HG02981 (cell line): ENCODE data around the gene SEC14L2.
"Not testable (repeated sequence)": the region's sequence is repeated elsewhere in the genome, so short reads cannot be mapped to it uniquely, and the experiment has no call there.

Experiments
- ATAC-seq: cut with Tn5 transposase; IDR thresholded peaks from one replicate; pipeline ENCODE4 v1.9.1; 2021; ENCODE audit warnings: mild to moderate bottlenecking, moderate library complexity; ENCODE audit not compliant: unreplicated experiment

The SEC14L2 gene

GRCh38 chr22:30373331-30374325 lies 23.2 kb upstream of the SEC14L2 start:
- no peak for ATAC-seq

GRCh38 chr22:30375312-30375849 lies 21.4 kb upstream of the SEC14L2 start:
- ATAC-seq = no peak

- ATAC-seq = no peak
Measured at GRCh38 chr22:30380011-30380410, 16.8 kb upstream of the SEC14L2 start.

GRCh38 chr22:30381264-30381663 lies 15.6 kb upstream of the SEC14L2 start:
- no peak for ATAC-seq

GRCh38 chr22:30382340-30382739 lies 14.5 kb upstream of the SEC14L2 start:
- ATAC-seq = no peak

- ATAC-seq = no peak
Measured at GRCh38 chr22:30383061-30383460, 13.8 kb upstream of the SEC14L2 start.

- no peak for ATAC-seq
Measured at GRCh38 chr22:30385942-30386341, 10.9 kb upstream of the SEC14L2 start.

- ATAC-seq = no peak
Measured at GRCh38 chr22:30386608-30386959, 10.2 kb upstream of the SEC14L2 start.

- peak; percentile 71 for ATAC-seq
Measured at GRCh38 chr22:30386960-30387827, 9.6 kb upstream of the SEC14L2 start, which contains the start of gene RNF215. RNF215 (minus strand) TSS chr22:30387411; CDS start chr22:30387313, 98 bp downstream.

GRCh38 chr22:30390974-30391691 lies 5.7 kb upstream of the SEC14L2 start:
- ATAC-seq = no peak

GRCh38 chr22:30392661-30393321 lies 4.0 kb upstream of the SEC14L2 start:
- ATAC-seq = no peak

- ATAC-seq = no peak
Measured at GRCh38 chr22:30393322-30393680, 3.5 kb upstream of the SEC14L2 start.

GRCh38 chr22:30393885-30394284 lies 2.9 kb upstream of the SEC14L2 start:
- ATAC-seq = no peak

- no peak for ATAC-seq
Measured at GRCh38 chr22:30397656-30398635, 1.1 kb downstream of the SEC14L2 start.

GRCh38 chr22:30398685-30399680 lies 2.2 kb downstream of the SEC14L2 start:
- ATAC-seq = no peak

- ATAC-seq = no peak
Measured at GRCh38 chr22:30399718-30400117, 2.9 kb downstream of the SEC14L2 start.

- no peak for ATAC-seq
Measured at GRCh38 chr22:30400159-30400558, 3.3 kb downstream of the SEC14L2 start.

GRCh38 chr22:30401024-30401423 lies 4.2 kb downstream of the SEC14L2 start:
- ATAC-seq = not testable (repeated sequence)
